B cell (primary cell): Measurements from ENCODE around the gene AP4S1. TPM values are rescaled to one million over a fixed set of nuclear protein-coding genes. Genes with fewer than 3 reads are reported as not detected.
A peak's percentile ranks its signal among the peaks of the same experiment; 100 is the strongest.
"Not testable (repeated sequence)": the region's sequence is repeated elsewhere in the genome, so short reads cannot be mapped to it uniquely, and the experiment has no call there.

ENCODE experiments used
- ATAC-seq: fragments of 200-7000 bp; cut with Tn5 transposase; one replicate; pipeline ENCODE4 v1.10.0; 2021; ENCODE audit warnings: low read depth, mild to moderate bottlenecking, moderate number of reproducible peaks, moderate library complexity
- CTCF ChIA-PET: fragments of 350-600 bp; sonication (Branson Sonifier 250); formaldehyde crosslinking; loops from one replicate; lab custom pipeline; 2021; ENCODE audit warnings: antibody characterized with exemption, inconsistent platforms; lab: Charles Lee
- POLR2A ChIA-PET: fragments of 350-600 bp; sonication (Branson Sonifier 250); formaldehyde crosslinking; loops from one replicate; lab custom pipeline; 2021; ENCODE audit warnings: antibody characterized with exemption; lab: Charles Lee
- DNase-seq: peaks from one replicate; pipeline ENCODE4 v3.0.0; 2013
- H2AFZ ChIP-seq: 2 replicates; pipeline ENCODE4 v1.6.1; 2012; ENCODE audit warnings: mild to moderate bottlenecking, low read depth, low read length; ENCODE audit not compliant: insufficient read depth, poor library complexity, severe bottlenecking
- H3K27ac ChIP-seq, 2 donors: 1 replicate in 1 of 2; 2 replicates in 1 of 2; pipeline ENCODE4 v1.5.1; 2012 to 2013; ENCODE audit warnings: low read length in 2 of 2, mild to moderate bottlenecking in 2 of 2, moderate library complexity in 1 of 2
- H3K27me3 ChIP-seq, 4 experiments: fragments of 200-600 bp in 1 of 4; sonication (generic) in 1 of 4; replicated peaks in 1 of 4; 1 replicate in 2 of 4; 2 replicates in 2 of 4; pipeline versions ENCODE4 v1.6.1 to v1.7.0; 2013 to 2016; ENCODE audit warnings: low read length in 3 of 4, mild to moderate bottlenecking in 2 of 4, mixed read lengths in 1 of 4, moderate library complexity in 1 of 4; ENCODE audit not compliant: insufficient read depth in 4 of 4, control insufficient read depth in 3 of 4; ENCODE audit errors: control extremely low read depth in 1 of 4
- H3K36me3 ChIP-seq, 2 experiments: replicated peaks in 1 of 2; 1 replicate in 1 of 2; 2 replicates in 1 of 2; pipeline versions ENCODE4 v1.6.1 to v1.7.1; 2013; ENCODE audit warnings: low read length in 1 of 2; ENCODE audit not compliant: insufficient read depth in 2 of 2, control insufficient read depth in 1 of 2; ENCODE audit errors: control extremely low read depth in 1 of 2, extremely low read depth in 1 of 2
- H3K4me1 ChIP-seq, 2 donors: fragments of 200-600 bp in 1 of 2; sonication (generic) in 1 of 2; 1 replicate in 1 of 2; 2 replicates in 1 of 2; pipeline versions ENCODE4 v1.5.1 to v1.6.1; 2013 to 2017; ENCODE audit warnings: low read length in 2 of 2; ENCODE audit not compliant: control insufficient read depth in 2 of 2, insufficient read depth in 2 of 2
- H3K4me2 ChIP-seq: replicated peaks from 2 replicates; pipeline ENCODE3; 2012; ENCODE audit warnings: mild to moderate bottlenecking, low read depth, low read length; ENCODE audit not compliant: poor library complexity, severe bottlenecking
- H3K4me3 ChIP-seq, 5 experiments: fragments of 200-600 bp in 1 of 5; sonication (generic) in 1 of 5; 1 replicate in 3 of 5; 2 replicates in 2 of 5; pipeline versions ENCODE4 v1.5.1 to v1.7.0; 2011 to 2016; ENCODE audit warnings: low read length in 4 of 5, mild to moderate bottlenecking in 4 of 5, low read depth in 2 of 5, control low read depth in 1 of 5, moderate library complexity in 1 of 5; ENCODE audit not compliant: insufficient read depth in 1 of 5; ENCODE audit errors: control extremely low read depth in 1 of 5, extremely low read depth in 1 of 5
- H3K79me2 ChIP-seq: fragments of 200-600 bp; sonication (generic); one replicate; pipeline ENCODE4 v1.6.0; 2016; ENCODE audit warnings: low read length; ENCODE audit not compliant: control insufficient read depth, insufficient read depth
- H3K9ac ChIP-seq: fragments of 200-600 bp; sonication (generic); 2 replicates; pipeline ENCODE4 v1.6.1; 2017; ENCODE audit warnings: mild to moderate bottlenecking, low read length, moderate library complexity
- H3K9me3 ChIP-seq, 3 donors: one replicate each; pipeline versions ENCODE4 v1.6.1 to v1.7.1; 2013; ENCODE audit warnings: low read length in 2 of 3; ENCODE audit not compliant: control insufficient read depth in 2 of 3, insufficient read depth in 1 of 3; ENCODE audit errors: control extremely low read depth in 1 of 3
- H4K20me1 ChIP-seq: 2 replicates; pipeline ENCODE4 v1.6.0; 2012; ENCODE audit warnings: mild to moderate bottlenecking, low read length; ENCODE audit not compliant: insufficient read depth, control insufficient read depth, poor library complexity, severe bottlenecking
- H3K27ac Mint-ChIP-seq: one replicate; pipeline ENCODE4 v1.8.0; 2021; ENCODE audit warnings: mixed read lengths
- H3K27me3 Mint-ChIP-seq: one replicate; pipeline ENCODE4 v1.8.0; 2021; ENCODE audit warnings: mixed read lengths
- H3K4me1 Mint-ChIP-seq: one replicate; pipeline ENCODE4 v1.8.0; 2021; ENCODE audit warnings: mixed read lengths
- H3K4me3 Mint-ChIP-seq: one replicate; pipeline ENCODE4 v1.8.0; 2021; ENCODE audit warnings: mixed read lengths
- H3K9me3 Mint-ChIP-seq: one replicate; pipeline ENCODE4 v1.8.0; 2022; ENCODE audit warnings: mixed read lengths; ENCODE audit not compliant: insufficient read depth
- CTCF ChIP-seq: fragments of 200-600 bp; IDR thresholded peaks from one replicate; pipeline ENCODE4 v1.8.0; 2022; ENCODE audit warnings: antibody characterized with exemption, mild to moderate bottlenecking
- EZH2 ChIP-seq: IDR thresholded peaks from 2 replicates; pipeline ENCODE4 v1.6.1; 2012; ENCODE audit warnings: borderline replicate concordance, low read depth, mild to moderate bottlenecking, moderate library complexity, low read length; ENCODE audit not compliant: insufficient read depth, poor library complexity, severe bottlenecking
- WGBS: methylation state at CpG from one replicate; pipeline ENCODE4 v1.1.5; 2013; ENCODE audit warnings: missing lambda C conversion rate; ENCODE audit not compliant: insufficient coverage; 5-methylcytosine and 5-hydroxymethylcytosine counted together
- intact Hi-C: fragments of 100-400 bp; cut with micrococcal nuclease; formaldehyde crosslinking; loops from one replicate; pipeline ENCODE4 v1.10.0; 2022
- polyA plus RNA-seq: library from polyadenylated mRNA; depleted of rRNA; stranded (reverse); fragments of >200 nt; gene quantifications from 2 replicates; pipeline ENCODE4 v1.2.3, GENCODE V29; 2012
- total RNA-seq, 2 donors: library from RNA; stranded (reverse); fragments of 120-200 nt in 1 of 2; gene quantifications; 1 replicate in 1 of 2; 2 replicates in 1 of 2; pipeline versions ENCODE4 v1.2.3 to v1.2.4, GENCODE V29; 2013 to 2022

Gene AP4S1
- total and polyA plus RNA-seq, 2 donors (not counting 1 experiment from before 2014, with no cell fraction given): 3.4 to 15.9 TPM

- Histone ChIP-seq H3K79me2 (no peaks in the 10 kb centered on the region), H3K9ac (peak overlapping the region; percentile 8), H3K27ac (no peak overlapping the region), H4K20me1 (no peaks in the 10 kb centered on the region), H3K36me3 (peaks cover 0 to 4% of the 10 kb centered on the region in 2 experiments), H2AFZ (no peak overlapping the region), H3K27me3 (no peaks in the 10 kb centered on the region), H3K4me2 (peak overlapping the region; percentile 5), H3K4me3 (no peak overlapping the region), H3K9me3 (no peaks in the 10 kb centered on the region), H3K4me1 (peaks cover 7 to 11% of the 10 kb centered on the region in 2 donors)
- peak; percentile 75 for DNase-seq
- TF ChIP-seq EZH2 (no peak), CTCF (no peak)
- intact Hi-C loops: no loop called here
- Mint-ChIP-seq H3K9me3 (no peaks in the 10 kb centered on the region), H3K27me3 (no peaks in the 10 kb centered on the region), H3K4me3 (no peak overlapping the region), H3K4me1 (peaks cover 10% of the 10 kb centered on the region), H3K27ac (peak overlapping the region; percentile 73)
- peak; percentile 94 for ATAC-seq
- POLR2A ChIA-PET: interaction anchor here (0.6 kb wide), 1 partner anchor 16 kb away, joined by 4 read pairs; no protein-coding TSS in a partner anchor
- CTCF ChIA-PET: interaction anchor here (0.6 to 3.5 kb wide), 2 partner anchors 97 to 103 kb away, joined by 3 to 85 read pairs; no protein-coding TSS in a partner anchor
- WGBS: 58% methylated on average over 3 of the region's 5 CpGs
Measured at GRCh38 chr14:31084385-31084784, 58.9 kb downstream of the AP4S1 start.

- Mint-ChIP-seq H3K9me3 (no peaks in the 10 kb centered on the region), H3K4me1 (peaks cover 10% of the 10 kb centered on the region), H3K27me3 (no peaks in the 10 kb centered on the region), H3K4me3 (no peak overlapping the region), H3K27ac (no peak overlapping the region)
- CTCF ChIA-PET: interaction anchor here (0.9 to 3.5 kb wide), 2 partner anchors 104 to 105 kb away, joined by 4 to 85 read pairs; no protein-coding TSS in a partner anchor
- no peaks in the 10 kb centered on the region for H3K79me2 ChIP-seq
- 100% methylated on average over 2 of the region's 3 CpGs for WGBS
- H3K9ac ChIP-seq: no peak overlapping the region
- H3K36me3 ChIP-seq: peaks cover 0 to 4% of the 10 kb centered on the region in 2 experiments
- H3K4me3 ChIP-seq: no peak overlapping the region
- TF ChIP-seq CTCF (no peak), EZH2 (no peak)
- no peaks in the 10 kb centered on the region for H4K20me1 ChIP-seq
- POLR2A ChIA-PET: no interaction called here
- H2AFZ ChIP-seq: no peak overlapping the region
- H3K27me3 ChIP-seq: no peaks in the 10 kb centered on the region
- intact Hi-C loops: no loop called here
- no peaks in the 10 kb centered on the region for H3K9me3 ChIP-seq
- ATAC-seq (no peak), DNase-seq (no peak)
- no peak overlapping the region for H3K4me2 ChIP-seq
- H3K4me1 ChIP-seq: peaks cover 7 to 11% of the 10 kb centered on the region in 2 donors
- no peak overlapping the region for H3K27ac ChIP-seq
Measured at GRCh38 chr14:31085027-31085426, 59.6 kb downstream of the AP4S1 start.

GRCh38 chr14:31086466-31086865 lies 61.0 kb downstream of the AP4S1 start:
- DNase-seq, H3K4me2 ChIP-seq, H3K27me3 Mint-ChIP-seq, intact Hi-C loops, H3K27me3 ChIP-seq, H4K20me1 ChIP-seq, H3K9me3 Mint-ChIP-seq, POLR2A ChIA-PET, H3K27ac ChIP-seq, H3K79me2 ChIP-seq, H3K4me3 Mint-ChIP-seq, H3K9me3 ChIP-seq, H2AFZ ChIP-seq, ATAC-seq, H3K27ac Mint-ChIP-seq, H3K4me3 ChIP-seq, H3K4me1 Mint-ChIP-seq, H3K36me3 ChIP-seq, H3K9ac ChIP-seq: not testable (repeated sequence)
- peaks cover 7 to 11% of the 10 kb centered on the region in 2 donors for H3K4me1 ChIP-seq
- whole genome bisulfite sequencing: 98% methylated on average over 6 of the region's 9 CpGs
- CTCF ChIA-PET: interaction anchor here (1.5 kb wide), 1 partner anchor 107 kb away, joined by 4 read pairs; no protein-coding TSS in a partner anchor
